GM12865 (cell line): ENCODE measurements around the gene THBS2.
"Not testable (repeated sequence)": the region's sequence is repeated elsewhere in the genome, so short reads cannot be mapped to it uniquely, and the experiment has no call there.

ENCODE experiments used
- DNase-seq: peaks from one replicate; pipeline ENCODE4 v3.0.0; 2010; ENCODE audit warnings: low read depth
- H3K4me3 ChIP-seq: 2 replicates; pipeline ENCODE4 v1.5.1; 2011; ENCODE audit warnings: mild to moderate bottlenecking, low read depth, low read length, control low read depth
- TF ChIP-seq, protein P1 (sequence below): IDR thresholded peaks from 2 replicates; pipeline ENCODE4 v1.5.1; 2011; ENCODE audit warnings: low read length, control low read depth, low read depth, inconsistent platforms; ENCODE audit not compliant: insufficient read depth; ENCODE audit errors: missing control alignments

Gene THBS2

DNA sequence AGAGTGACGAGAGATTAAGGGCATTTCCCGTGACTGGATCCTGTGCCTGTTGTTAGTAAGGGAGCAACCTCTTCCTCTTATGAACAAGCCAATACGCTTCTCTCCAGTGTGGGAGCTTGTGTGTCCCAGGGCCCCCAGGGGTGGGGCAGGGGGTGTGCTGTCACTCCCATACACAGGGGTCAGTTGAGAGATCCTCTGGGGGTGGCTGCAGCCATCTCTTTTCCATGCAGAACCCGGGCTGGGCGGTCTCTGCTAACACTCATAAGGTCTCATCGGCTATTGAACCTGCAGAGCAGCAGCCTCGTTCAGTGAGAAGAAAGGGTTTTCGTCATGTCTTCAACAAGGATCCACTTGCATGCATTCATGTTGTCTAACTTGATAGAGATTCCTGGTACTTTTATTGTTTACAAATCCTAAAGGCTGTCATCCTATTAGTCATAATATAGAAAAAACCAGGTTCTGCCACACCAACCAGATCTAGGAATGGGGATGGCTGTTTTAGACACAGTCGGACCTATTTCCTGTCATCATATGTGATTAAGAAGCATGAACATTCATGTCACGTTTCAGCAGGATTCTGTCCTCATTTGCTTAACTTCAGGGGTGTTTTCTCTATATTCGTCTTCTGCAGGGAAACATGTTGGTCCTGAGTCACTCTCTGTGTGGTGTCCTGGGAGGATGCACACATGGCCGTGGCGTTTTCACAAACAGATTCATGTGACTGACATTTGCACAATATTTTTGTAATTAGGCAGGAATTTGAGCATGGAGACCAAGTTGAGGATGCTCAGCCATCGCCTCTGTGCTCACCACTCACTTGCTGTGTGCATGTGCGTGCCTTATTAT is 13.3 kb upstream of the THBS2 start:
- TF ChIP-seq, protein P1, sequence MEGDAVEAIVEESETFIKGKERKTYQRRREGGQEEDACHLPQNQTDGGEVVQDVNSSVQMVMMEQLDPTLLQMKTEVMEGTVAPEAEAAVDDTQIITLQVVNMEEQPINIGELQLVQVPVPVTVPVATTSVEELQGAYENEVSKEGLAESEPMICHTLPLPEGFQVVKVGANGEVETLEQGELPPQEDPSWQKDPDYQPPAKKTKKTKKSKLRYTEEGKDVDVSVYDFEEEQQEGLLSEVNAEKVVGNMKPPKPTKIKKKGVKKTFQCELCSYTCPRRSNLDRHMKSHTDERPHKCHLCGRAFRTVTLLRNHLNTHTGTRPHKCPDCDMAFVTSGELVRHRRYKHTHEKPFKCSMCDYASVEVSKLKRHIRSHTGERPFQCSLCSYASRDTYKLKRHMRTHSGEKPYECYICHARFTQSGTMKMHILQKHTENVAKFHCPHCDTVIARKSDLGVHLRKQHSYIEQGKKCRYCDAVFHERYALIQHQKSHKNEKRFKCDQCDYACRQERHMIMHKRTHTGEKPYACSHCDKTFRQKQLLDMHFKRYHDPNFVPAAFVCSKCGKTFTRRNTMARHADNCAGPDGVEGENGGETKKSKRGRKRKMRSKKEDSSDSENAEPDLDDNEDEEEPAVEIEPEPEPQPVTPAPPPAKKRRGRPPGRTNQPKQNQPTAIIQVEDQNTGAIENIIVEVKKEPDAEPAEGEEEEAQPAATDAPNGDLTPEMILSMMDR = no peak
- DNase-seq = no peak
- no peak overlapping the region for H3K4me3 ChIP-seq

DNA sequence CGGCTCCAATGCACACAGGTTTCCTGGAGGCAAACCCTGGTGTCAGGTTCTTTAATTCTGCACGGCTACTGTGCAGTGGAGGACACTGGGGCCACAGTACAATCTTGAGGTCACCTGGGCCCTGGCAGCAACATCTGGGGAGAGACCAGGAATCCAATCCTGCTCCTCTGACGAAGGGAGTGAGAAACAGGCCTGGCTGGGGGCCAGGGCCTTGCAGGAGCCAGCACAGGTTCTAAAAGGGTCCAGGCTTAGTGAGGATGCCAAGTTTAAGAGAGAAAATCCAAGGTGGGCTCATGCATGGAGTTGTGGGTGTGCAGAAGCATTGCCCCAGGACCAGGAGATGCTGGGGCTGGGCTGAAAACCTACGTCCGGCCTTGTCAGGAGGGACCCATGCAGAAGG is 12.6 kb upstream of the THBS2 start:
- H3K4me3 ChIP-seq = no peak overlapping the region
- TF ChIP-seq, protein P1 = no peak
- DNase-seq = no peak

DNA sequence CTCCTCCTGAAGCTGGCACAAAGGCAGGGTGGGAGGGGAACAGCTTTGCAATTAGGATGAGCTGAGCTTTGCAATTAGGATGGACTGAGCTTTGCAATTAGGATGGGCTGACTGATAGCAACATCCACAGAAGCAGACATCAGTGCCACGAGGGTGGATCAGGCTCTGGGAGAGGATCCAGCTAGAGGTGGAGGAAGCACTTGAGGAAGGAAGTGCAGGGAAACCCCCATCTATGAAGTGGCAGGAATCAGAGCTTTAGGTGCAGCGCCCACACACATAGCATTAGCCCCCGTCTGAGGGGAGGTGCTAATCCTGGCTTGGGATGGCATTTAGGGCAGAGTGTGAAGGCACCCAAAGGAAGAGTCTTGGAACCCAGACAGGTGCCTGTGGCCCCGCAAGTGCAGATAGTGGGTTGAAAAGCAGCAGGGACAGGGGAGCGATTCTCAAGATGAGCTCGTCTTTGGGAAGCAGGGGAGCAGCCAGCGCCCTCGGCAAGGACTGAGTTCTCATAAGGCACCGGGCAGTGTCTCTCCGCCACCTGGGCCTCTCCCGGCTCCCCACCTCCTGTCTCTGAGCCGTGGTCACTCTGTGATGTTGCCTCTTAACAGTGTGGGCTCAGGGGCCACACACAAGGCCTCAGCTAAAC is 12.0 kb upstream of the THBS2 start:
- no peak for DNase-seq
- TF ChIP-seq, protein P1 = no peak
- H3K4me3 ChIP-seq = no peak overlapping the region

DNA sequence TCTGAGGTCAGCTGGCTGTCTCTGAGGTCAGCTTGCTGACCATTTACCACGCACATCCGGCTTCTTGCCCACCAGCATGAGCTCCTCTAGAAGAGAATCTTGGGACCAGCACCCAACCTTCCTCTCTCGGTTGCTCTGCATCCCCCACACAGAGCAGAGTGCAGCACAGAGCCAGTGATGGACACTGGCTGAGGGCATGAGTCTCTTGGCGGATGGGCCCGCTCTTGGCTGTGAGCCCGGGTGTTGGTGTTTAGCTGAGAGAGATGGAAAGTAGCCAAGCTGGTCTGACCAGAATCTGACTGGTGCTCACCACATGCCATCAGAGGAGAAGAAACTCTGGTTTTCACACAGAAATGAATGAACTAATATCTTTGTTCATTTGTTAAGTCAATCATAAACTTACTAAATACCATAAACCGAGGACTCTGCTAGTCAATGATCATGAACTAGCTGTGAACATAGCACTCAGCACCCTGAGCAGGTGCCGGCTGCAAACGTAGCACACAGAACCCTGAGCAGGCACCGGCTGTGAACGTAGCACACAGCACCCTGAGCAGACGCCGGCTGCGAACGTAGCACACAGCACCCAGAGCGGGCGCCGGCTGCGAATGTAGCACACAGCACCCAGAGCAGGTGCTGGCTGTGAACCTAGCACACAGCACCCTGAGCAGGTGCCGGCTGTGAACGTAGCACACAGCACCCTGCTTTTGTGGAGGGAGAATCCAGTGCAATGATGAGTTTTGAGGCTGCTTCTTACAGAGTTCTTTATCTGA is 10.4 kb upstream of the THBS2 start:
- TF ChIP-seq, protein P1 = no peak
- H3K4me3 ChIP-seq = no peak overlapping the region
- no peak for DNase-seq

DNA sequence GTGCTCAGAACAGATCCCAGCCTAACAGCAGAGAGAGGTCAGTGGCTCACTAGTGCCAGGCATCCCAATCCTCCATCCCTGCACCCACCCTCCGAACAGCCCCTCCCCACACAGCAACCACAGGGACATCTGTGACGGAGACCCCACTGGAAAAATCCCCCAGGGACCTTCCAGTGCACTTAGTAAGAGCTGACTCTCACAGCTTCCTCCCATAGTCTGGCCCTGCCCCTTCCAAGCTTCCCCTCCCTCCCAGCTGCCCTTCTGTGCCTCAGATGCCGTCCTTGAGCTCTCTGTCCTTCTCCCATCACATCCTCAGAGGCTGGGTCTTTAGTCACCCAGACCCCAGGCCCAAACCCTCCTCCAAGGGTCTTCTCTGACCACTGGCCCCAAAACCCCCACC is 9.7 kb upstream of the THBS2 start:
- DNase-seq = no peak
- no peak overlapping the region for H3K4me3 ChIP-seq
- TF ChIP-seq, protein P1 = no peak

DNA sequence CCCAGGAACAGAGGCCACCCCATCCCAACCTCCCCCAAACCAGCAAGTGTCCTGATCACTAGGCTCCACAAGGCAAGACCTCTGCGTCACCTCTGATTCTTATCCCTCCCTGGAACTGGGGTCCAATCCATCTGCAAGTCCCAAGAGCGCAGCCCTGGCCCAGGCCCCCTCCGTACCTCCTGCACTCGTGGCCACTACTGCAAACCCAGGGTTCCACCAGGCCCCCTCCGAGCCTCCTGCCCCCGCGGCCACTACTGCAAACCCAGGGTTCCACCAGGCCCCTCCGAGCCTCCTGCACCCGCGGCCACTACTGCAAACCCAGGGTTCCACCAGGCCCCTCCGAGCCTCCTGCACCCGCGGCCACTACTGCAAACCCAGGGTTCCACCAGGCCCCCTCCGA is 9.0 kb upstream of the THBS2 start:
- not testable (repeated sequence) for H3K4me3 ChIP-seq, DNase-seq

DNA sequence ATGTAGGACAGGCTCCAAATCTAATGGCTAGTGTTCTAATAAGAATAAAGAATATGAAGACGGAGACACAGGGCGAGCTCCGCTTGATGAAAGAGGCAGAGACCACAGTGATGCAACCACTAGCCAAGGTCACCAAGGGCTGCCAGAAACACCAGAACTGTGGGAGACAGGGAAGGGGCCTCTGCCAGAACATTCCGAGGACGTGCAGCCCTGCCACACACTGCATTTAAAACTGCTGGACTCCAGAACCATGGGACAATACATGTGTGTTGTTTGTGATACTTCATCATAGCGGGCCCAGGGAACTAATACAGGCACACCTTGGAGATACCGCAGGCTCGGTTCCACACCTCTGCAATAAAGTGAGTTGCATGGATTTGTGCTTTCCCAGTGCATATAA is 2.9 kb upstream of the THBS2 start:
- TF ChIP-seq, protein P1 = no peak
- DNase-seq = no peak
- H3K4me3 ChIP-seq = no peak overlapping the region
